ENCODE results near the gene CORO7. TPM values are rescaled to one million over a fixed set of nuclear protein-coding genes. Genes with fewer than 3 reads are reported as not detected.

CORO7 gene
- total and polyA plus RNA-seq, 2 donors (not counting 1 experiment from before 2014, with no cell fraction given) = 117 to 230 TPM

- Histone ChIP-seq H3K9ac (ENCODE audit: low read length) (no peak overlapping the region), H2AFZ (ENCODE audit: insufficient read depth, low read depth, low read length, poor library complexity, severe bottlenecking) (peak overlapping the region; percentile 78), H3K27ac (ENCODE audit: low read length in 2 of 2) (no peak overlapping the region), H3K4me1 (ENCODE audit: control insufficient read depth in 2 of 2, insufficient read depth in 2 of 2, low read length in 2 of 2) (peaks cover 16 to 24% of the 10 kb centered on the region in 2 donors), H4K20me1 (ENCODE audit: control insufficient read depth, insufficient read depth, low read length, poor library complexity, severe bottlenecking) (no peaks in the 10 kb centered on the region), H3K4me3 (ENCODE audit: control extremely low read depth in 1 of 5, extremely low read depth in 1 of 5, insufficient read depth in 1 of 5, low read depth in 2 of 5, low read length in 4 of 5) (no peak overlapping the region), H3K27me3 (replicated peaks in 1 of 4; ENCODE audit: control extremely low read depth in 1 of 4, control insufficient read depth in 3 of 4, insufficient read depth in 4 of 4, low read length in 3 of 4) (peaks cover 0 to 24% (median 0%) of the 10 kb centered on the region in 4 experiments), H3K9me3 (ENCODE audit: control extremely low read depth in 1 of 3, control insufficient read depth in 2 of 3, insufficient read depth in 1 of 3, low read length in 2 of 3) (no peaks in the 10 kb centered on the region), H3K79me2 (ENCODE audit: control insufficient read depth, insufficient read depth, low read length) (no peaks in the 10 kb centered on the region), H3K36me3 (replicated peaks in 1 of 2; ENCODE audit: control extremely low read depth in 1 of 2, control insufficient read depth in 1 of 2, extremely low read depth in 1 of 2, insufficient read depth in 2 of 2, low read length in 1 of 2) (no peaks in the 10 kb centered on the region), H3K4me2 (replicated peaks; ENCODE audit: low read depth, low read length, poor library complexity, severe bottlenecking) (peak overlapping the region; percentile 99)
- WGBS (ENCODE audit: insufficient coverage) = 79% methylated on average over 12 of the region's 17 CpGs
- Mint-ChIP-seq H3K27ac (no peak overlapping the region), H3K9me3 (ENCODE audit: insufficient read depth) (no peaks in the 10 kb centered on the region), H3K27me3 (peaks cover 3% of the 10 kb centered on the region), H3K4me3 (peak overlapping the region; percentile 65), H3K4me1 (peaks cover 9% of the 10 kb centered on the region)
- ChIA-PET POLR2A (interaction anchor here (0.6 kb wide), 2 partner anchors 315 to 652 kb away, joined by 5 to 6 read pairs; no protein-coding TSS in a partner anchor), CTCF (interaction anchor here (1.1 to 10.0 kb wide), 12 partner anchors 17 to 129 kb away, joined by 3 to 165 read pairs (median 8); partner anchors contain the start of genes GLIS2 and TFAP4)
- DNase-seq = no peak
- TF ChIP-seq CTCF (IDR thresholded peaks at IDR 0.05) (no peak), EZH2 (IDR thresholded peaks at IDR 0.05; ENCODE audit: borderline replicate concordance, insufficient read depth, low read depth, low read length, poor library complexity, severe bottlenecking) (no peak)
- intact Hi-C loops (cut with micrococcal nuclease) = loop anchor here (2.0 kb wide), 2 partner anchors 390 to 638 kb away; no protein-coding TSS in a partner anchor
- no peak for ATAC-seq (ENCODE audit: low read depth)
Observed at GRCh38 chr16:4328782-4329775, 87.3 kb downstream of the CORO7 start.
